Endothelial cell of umbilical vein (primary cell): Measurements from ENCODE around the gene PRKAG2. TPM values are rescaled to one million over a fixed set of nuclear protein-coding genes. Genes with fewer than 3 reads are reported as not detected.

Experiments
- BruUV-seq: library from RNA; stranded (reverse); fragments of 400-500 nt; replicated peaks from 2 replicates; lab custom pipeline; 2021; lab: Mats Ljungman, UMichigan
- CTCF ChIA-PET: fragments of 300-600, 350-600 bp; sonication (Branson Sonifier 250); formaldehyde crosslinking; loops from one replicate; lab custom pipeline; 2021; ENCODE audit warnings: antibody characterized with exemption, inconsistent platforms; lab: Charles Lee
- POLR2A ChIA-PET: fragments of 300-600, 350-600 bp; sonication (Branson Sonifier 250); formaldehyde crosslinking; loops from one replicate; lab custom pipeline; 2021; ENCODE audit warnings: antibody characterized with exemption, inconsistent platforms; lab: Charles Lee
- DNase-seq: peaks from one replicate; pipeline ENCODE4 v3.0.0-alpha.2; 2011; ENCODE audit warnings: low read depth, low spot score
- FAIRE-seq: peaks from 2 replicates; lab custom pipeline; 2011; peaks lifted over from hg19 to GRCh38; lab: Jason Lieb, UNC
- H2AFZ ChIP-seq: 2 replicates; pipeline ENCODE4 v1.6.0; 2012; ENCODE audit warnings: low read depth, low read length, control low read depth, inconsistent platforms
- H3K27ac ChIP-seq: 2 replicates; pipeline ENCODE4 v1.5.1; 2011; ENCODE audit warnings: low read depth, mild to moderate bottlenecking, control low read depth, low read length, moderate library complexity; ENCODE audit not compliant: insufficient read depth
- H3K27me3 ChIP-seq, 2 experiments: 2 replicates each; pipeline versions ENCODE4 v1.6.0 to v1.6.1; 2011; ENCODE audit warnings: low read length in 2 of 2, mixed read lengths in 1 of 2; ENCODE audit not compliant: control insufficient read depth in 2 of 2, insufficient read depth in 2 of 2
- H3K36me3 ChIP-seq, 2 experiments: 2 replicates in 1 of 2; 3 replicates in 1 of 2; pipeline ENCODE4 v1.5.1; 2011; ENCODE audit warnings: low read length in 2 of 2, mild to moderate bottlenecking in 1 of 2, moderate library complexity in 1 of 2; ENCODE audit not compliant: control insufficient read depth in 2 of 2, insufficient read depth in 2 of 2; ENCODE audit errors: extremely low read depth in 1 of 2
- H3K4me1 ChIP-seq: 3 replicates; pipeline ENCODE4 v1.5.1; 2011; ENCODE audit warnings: mild to moderate bottlenecking, low read length; ENCODE audit not compliant: control insufficient read depth, insufficient read depth; ENCODE audit errors: extremely low read depth
- H3K4me2 ChIP-seq: 2 replicates; pipeline ENCODE4 v1.6.1; 2011; ENCODE audit warnings: low read length, control low read depth, mixed read lengths; ENCODE audit not compliant: insufficient read depth
- H3K4me3 ChIP-seq, 3 experiments: fragments of 200-600 bp in 1 of 3; sonication (generic), shearing (Covaris generic) in 1 of 3; replicated peaks in 1 of 3; 2 replicates each; pipeline ENCODE4 v1.5.1; 2011 to 2016; ENCODE audit warnings: control low read depth in 3 of 3, low read length in 3 of 3, mild to moderate bottlenecking in 2 of 3, inconsistent platforms in 1 of 3, low read depth in 1 of 3, moderate library complexity in 1 of 3; ENCODE audit not compliant: insufficient read depth in 1 of 3
- H3K79me2 ChIP-seq: 2 replicates; pipeline ENCODE4 v1.6.0; 2012; ENCODE audit warnings: low read length, inconsistent platforms; ENCODE audit not compliant: control insufficient read depth, insufficient read depth
- H3K9ac ChIP-seq: replicated peaks from 2 replicates; pipeline ENCODE3; 2011; ENCODE audit warnings: low read length, control low read depth; ENCODE audit not compliant: insufficient read depth; ENCODE audit errors: extremely low read depth
- H3K9me1 ChIP-seq: replicated peaks from 3 replicates; pipeline ENCODE4 v1.6.0; 2011; ENCODE audit warnings: mild to moderate bottlenecking, low read length; ENCODE audit not compliant: control insufficient read depth, insufficient read depth; ENCODE audit errors: extremely low read depth
- H3K9me3 ChIP-seq: replicated peaks from 2 replicates; pipeline ENCODE4 v1.5.1; 2012; ENCODE audit warnings: low read length, inconsistent platforms; ENCODE audit not compliant: control insufficient read depth, insufficient read depth
- H4K20me1 ChIP-seq: replicated peaks from 2 replicates; pipeline ENCODE3; 2011; ENCODE audit warnings: mild to moderate bottlenecking, low read length; ENCODE audit not compliant: control insufficient read depth, insufficient read depth; ENCODE audit errors: extremely low read depth
- CTCF ChIP-seq, 2 donors: IDR thresholded peaks; 1 replicate in 1 of 2; 2 replicates in 1 of 2; pipeline ENCODE4 v1.5.1; 2011; ENCODE audit warnings: low read length in 2 of 2, mild to moderate bottlenecking in 2 of 2, moderate library complexity in 2 of 2, control low read depth in 1 of 2, inconsistent platforms in 1 of 2, low read depth in 1 of 2; ENCODE audit not compliant: insufficient read depth in 1 of 2; ENCODE audit errors: extremely low read depth in 1 of 2
- EZH2 ChIP-seq: IDR thresholded peaks from 2 replicates; pipeline ENCODE4 v1.6.1; 2012; ENCODE audit warnings: borderline replicate concordance, low read depth, mild to moderate bottlenecking, moderate library complexity, low read length, inconsistent platforms; ENCODE audit not compliant: severe bottlenecking
- FOS ChIP-seq: IDR thresholded peaks from 2 replicates; pipeline ENCODE4 v1.6.1; 2011; ENCODE audit warnings: mild to moderate bottlenecking, low read length, moderate library complexity, borderline replicate concordance; ENCODE audit not compliant: insufficient read depth
- GATA2 ChIP-seq: IDR thresholded peaks from 2 replicates; pipeline ENCODE4 v1.7.0; 2011; ENCODE audit warnings: low read depth, mild to moderate bottlenecking, moderate library complexity, mixed read lengths, low read length; ENCODE audit not compliant: insufficient read length, insufficient read depth
- JUN ChIP-seq: IDR thresholded peaks from 2 replicates; pipeline ENCODE4 v1.6.1; 2011; ENCODE audit warnings: borderline replicate concordance, low read depth; ENCODE audit not compliant: insufficient read length, insufficient read depth
- MAX ChIP-seq: IDR thresholded peaks from 2 replicates; pipeline ENCODE4 v1.6.1; 2011; ENCODE audit not compliant: insufficient read depth, insufficient read length
- MYC ChIP-seq: IDR thresholded peaks from one replicate; pipeline ENCODE4 v1.6.1; 2011; ENCODE audit warnings: mild to moderate bottlenecking, low read depth, low read length
- POLR2A ChIP-seq: IDR thresholded peaks from 2 replicates; pipeline ENCODE4 v1.6.1; 2012; ENCODE audit warnings: low read depth, mild to moderate bottlenecking, control low read depth, low read length
- POLR2AphosphoS5 ChIP-seq: IDR thresholded peaks from 2 replicates; pipeline ENCODE4 v1.6.1; 2012; ENCODE audit warnings: low read depth, mild to moderate bottlenecking, control low read depth, low read length, moderate library complexity; ENCODE audit not compliant: insufficient read depth
- dilution Hi-C: fragments of 300-500 bp; cut with MboI; formaldehyde crosslinking; loops from one replicate; pipeline ENCODE4 v1.15.0; 2019; ENCODE audit warnings: low sequenced_read_pairs; ENCODE audit not compliant: extremely low pct_ligation_motif_present
- intact Hi-C: fragments of 100-400 bp; cut with micrococcal nuclease; formaldehyde crosslinking; loops from one replicate; pipeline ENCODE4 v1.10.0; 2022
- polyA plus RNA-seq, 4 experiments: library from polyadenylated mRNA; depleted of rRNA in 3 of 4; stranded (reverse) in 3 of 4; unstranded in 1 of 4; fragments of >200 nt; gene quantifications; 2 replicates each; pipeline versions ENCODE4 v1.2.1 to v1.2.3, GENCODE V29; 2011 to 2012; ENCODE audit warnings: missing spikeins in 1 of 4
- total RNA-seq: library from RNA; stranded (reverse); gene quantifications from 2 replicates; pipeline ENCODE4 v1.2.3, GENCODE V29; 2021

The PRKAG2 gene
- total and polyA plus RNA-seq, 2 donors (not counting 3 experiments of a cell fraction or from before 2014, with no cell fraction given) = 19.3 to 51.5 TPM

DNA sequence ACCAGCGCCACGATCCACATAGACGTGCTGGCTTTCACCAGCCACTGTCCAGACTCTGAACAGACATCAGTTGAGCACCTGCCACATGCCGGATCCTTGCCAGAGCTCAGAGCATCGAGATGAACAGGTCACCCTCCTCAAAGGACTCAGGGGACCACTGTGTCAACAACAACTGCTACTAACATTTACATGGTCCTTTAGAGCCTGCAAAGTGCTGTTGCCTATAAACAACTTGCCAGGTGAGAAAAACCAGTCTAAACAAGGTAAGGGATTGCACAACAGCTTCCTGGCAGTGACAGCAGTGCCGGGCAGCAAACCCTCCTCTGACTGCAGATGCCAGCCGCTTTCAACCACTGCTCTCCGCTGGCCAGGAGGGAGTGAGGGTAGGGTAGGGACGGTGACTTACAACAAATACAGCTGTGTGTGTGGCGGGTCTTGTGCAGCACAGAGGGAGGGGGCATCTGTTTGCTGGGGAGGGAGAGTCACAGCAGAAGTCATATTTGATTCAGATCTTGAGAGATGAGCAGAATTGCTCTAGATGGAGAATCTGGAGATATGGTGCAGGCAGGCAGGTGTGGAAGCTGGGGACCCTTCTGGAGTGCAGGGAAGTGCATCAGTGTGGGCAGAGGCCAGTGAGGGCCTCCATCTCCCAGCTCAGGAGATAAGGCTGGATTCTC is 324.4 kb downstream of the PRKAG2 start:
- DNase-seq (no peak), FAIRE-seq (no peak)
- H4K20me1 ChIP-seq = no peaks in the 10 kb centered on the region
- H3K4me1 ChIP-seq = no peaks in the 10 kb centered on the region
- BruUV-seq = no TSS peak
- no peaks in the 10 kb centered on the region for H3K36me3 ChIP-seq
- no peak overlapping the region for H3K4me2 ChIP-seq
- intact Hi-C loops (no loop called here), dilution Hi-C loops (no loop called here)
- POLR2A ChIA-PET = no interaction called here
- peaks cover 1 to 3% of the 10 kb centered on the region in 2 experiments for H3K27me3 ChIP-seq
- no peak for TF ChIP-seq EZH2
- TF ChIP-seq POLR2A = no peak
- TF ChIP-seq CTCF (IDR thresholded peaks at IDR 0.05; ENCODE audit: extremely low read depth in 1 of 2, insufficient read depth in 1 of 2, low read depth in 1 of 2, low read length in 2 of 2) = no peak
- no peak for TF ChIP-seq MYC
- TF ChIP-seq MAX = no peak
- TF ChIP-seq FOS = no peak
- TF ChIP-seq JUN = no peak
- no peak for TF ChIP-seq GATA2
- no peak for TF ChIP-seq POLR2AphosphoS5
- no peak overlapping the region for H3K9ac ChIP-seq
- no peaks in the 10 kb centered on the region for H3K79me2 ChIP-seq
- H3K27ac ChIP-seq = no peak overlapping the region
- H3K9me1 ChIP-seq = no peaks in the 10 kb centered on the region
- CTCF ChIA-PET = interaction anchor here (1.2 to 1.4 kb wide), 6 partner anchors 9 to 230 kb away, joined by 3 to 6 read pairs (median 4); partner anchors contain the start of gene RHEB
- H3K4me3 ChIP-seq = no peak overlapping the region
- H3K9me3 ChIP-seq = no peaks in the 10 kb centered on the region
- H2AFZ ChIP-seq = no peak overlapping the region
